Loucy (cell line): ENCODE measurements around the gene PCDHGA1.

ENCODE experiments used
- H2AFZ ChIP-seq: fragments of 200-600 bp; sonication (generic); 2 replicates; pipeline ENCODE4 v1.6.0; 2016; ENCODE audit warnings: antibody characterized with exemption, mild to moderate bottlenecking, low read length, moderate library complexity
- H3F3A ChIP-seq: fragments of 200-600 bp; 2 replicates; pipeline ENCODE4 v1.6.0; 2016; ENCODE audit warnings: antibody characterized with exemption, low read depth, mild to moderate bottlenecking
- H3K27me3 ChIP-seq: fragments of 200-600 bp; sonication (generic); 2 replicates; pipeline ENCODE4 v1.6.1; 2014; ENCODE audit warnings: low read length, mild to moderate bottlenecking; ENCODE audit not compliant: insufficient read depth, poor library complexity, severe bottlenecking
- H3K36me3 ChIP-seq: fragments of 200-600 bp; sonication (generic); 2 replicates; pipeline ENCODE4 v1.6.1; 2016; ENCODE audit warnings: low read length; ENCODE audit not compliant: insufficient read depth
- H3K4me1 ChIP-seq: fragments of 200-600 bp; sonication (generic); 2 replicates; pipeline ENCODE4 v1.5.1; 2014; ENCODE audit warnings: low read length, mild to moderate bottlenecking; ENCODE audit not compliant: insufficient read depth, poor library complexity, severe bottlenecking
- H3K4me2 ChIP-seq: fragments of 200-600 bp; sonication (generic); 2 replicates; pipeline ENCODE4 v1.6.0; 2014; ENCODE audit warnings: antibody characterized with exemption, low read length, low read depth, mild to moderate bottlenecking; ENCODE audit not compliant: poor library complexity, severe bottlenecking
- H3K4me3 ChIP-seq: fragments of 200-600 bp; sonication (generic); 2 replicates; pipeline ENCODE4 v1.5.1; 2014; ENCODE audit warnings: low read length, mild to moderate bottlenecking, mixed read lengths; ENCODE audit not compliant: poor library complexity, severe bottlenecking
- H3K79me2 ChIP-seq: fragments of 200-600 bp; sonication (generic); 2 replicates; pipeline ENCODE4 v1.6.1; 2014; ENCODE audit warnings: low read length; ENCODE audit not compliant: insufficient read depth
- H3K9ac ChIP-seq: fragments of 200-600 bp; sonication (generic); 2 replicates; pipeline ENCODE4 v1.6.0; 2014; ENCODE audit warnings: mild to moderate bottlenecking, low read depth, low read length, moderate library complexity; ENCODE audit not compliant: poor library complexity, severe bottlenecking
- H3K9me2 ChIP-seq: fragments of 200-600 bp; sonication (generic); replicated peaks from 2 replicates; pipeline ENCODE4 v1.6.1; 2016; ENCODE audit warnings: low read depth, low read length, mixed read lengths
- H3K9me3 ChIP-seq: fragments of 200-600 bp; sonication (generic); 2 replicates; pipeline ENCODE4 v1.6.1; 2014; ENCODE audit warnings: mild to moderate bottlenecking, antibody characterized with exemption, low read length, low read depth; ENCODE audit not compliant: insufficient read depth
- H4K20me1 ChIP-seq: fragments of 200-600 bp; sonication (generic); 2 replicates; pipeline ENCODE4 v1.6.0; 2014; ENCODE audit warnings: antibody characterized with exemption, low read length, mild to moderate bottlenecking; ENCODE audit not compliant: insufficient read depth, poor library complexity, severe bottlenecking
- EZH2phosphoT487 ChIP-seq: fragments of 200-600 bp; IDR thresholded peaks from 2 replicates; pipeline ENCODE4 v1.6.1; 2018; ENCODE audit warnings: antibody characterized with exemption, mild to moderate bottlenecking, moderate library complexity, borderline replicate concordance
- TF ChIP-seq, protein P1 (sequence below): fragments of 200-600 bp; sonication (generic); conservative IDR thresholded peaks from 2 replicates; pipeline ENCODE4 v1.5.1; 2014; ENCODE audit warnings: mild to moderate bottlenecking, antibody characterized with exemption, low read length

Gene PCDHGA1

GRCh38 chr5:141475625-141476131 is 145.4 kb downstream of the PCDHGA1 start, which contains the start of gene PCDHGC3:
PCDHGC3 (plus strand) TSS chr5:141475966; CDS start chr5:141476117, 151 bp downstream.
- H3K4me3 ChIP-seq = peak within 1 kb of the TSS; percentile 68
- no peaks in the 10 kb centered on the region for H3K36me3 ChIP-seq
- H3K79me2 ChIP-seq = no peaks in the 10 kb centered on the region

DNA sequence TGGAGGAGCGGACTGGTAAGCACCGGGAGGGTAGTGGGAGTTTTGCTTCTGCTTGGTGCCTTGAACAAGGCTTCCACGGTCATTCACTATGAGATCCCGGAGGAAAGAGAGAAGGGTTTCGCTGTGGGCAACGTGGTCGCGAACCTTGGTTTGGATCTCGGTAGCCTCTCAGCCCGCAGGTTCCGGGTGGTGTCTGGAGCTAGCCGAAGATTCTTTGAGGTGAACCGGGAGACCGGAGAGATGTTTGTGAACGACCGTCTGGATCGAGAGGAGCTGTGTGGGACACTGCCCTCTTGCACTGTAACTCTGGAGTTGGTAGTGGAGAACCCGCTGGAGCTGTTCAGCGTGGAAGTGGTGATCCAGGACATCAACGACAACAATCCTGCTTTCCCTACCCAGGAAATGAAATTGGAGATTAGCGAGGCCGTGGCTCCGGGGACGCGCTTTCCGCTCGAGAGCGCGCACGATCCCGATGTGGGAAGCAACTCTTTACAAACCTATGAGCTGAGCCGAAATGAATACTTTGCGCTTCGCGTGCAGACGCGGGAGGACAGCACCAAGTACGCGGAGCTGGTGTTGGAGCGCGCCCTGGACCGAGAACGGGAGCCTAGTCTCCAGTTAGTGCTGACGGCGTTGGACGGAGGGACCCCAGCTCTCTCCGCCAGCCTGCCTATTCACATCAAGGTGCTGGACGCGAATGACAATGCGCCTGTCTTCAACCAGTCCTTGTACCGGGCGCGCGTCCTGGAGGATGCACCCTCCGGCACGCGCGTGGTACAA is 146.0 kb downstream of the PCDHGA1 start:
- Histone ChIP-seq H3K4me2 (peak overlapping the region; percentile 76), H3K4me3 (peak overlapping the region; percentile 68), H3K79me2 (no peaks in the 10 kb centered on the region), H3K36me3 (no peaks in the 10 kb centered on the region), H3K9ac (peak overlapping the region; percentile 17), H2AFZ (peak overlapping the region; percentile 76), H3K9me3 (no peaks in the 10 kb centered on the region), H3K4me1 (no peaks in the 10 kb centered on the region), H3K27me3 (peaks cover 13% of the 10 kb centered on the region), H3F3A (no peaks in the 10 kb centered on the region), H3K9me2 (no peaks in the 10 kb centered on the region), H4K20me1 (no peaks in the 10 kb centered on the region)
- TF ChIP-seq EZH2phosphoT487 = no peak

More at GRCh38 chr5:141475625-141476131, 145.4 kb downstream of the PCDHGA1 start, which contains the start of gene PCDHGC3:
- Histone ChIP-seq H3K9ac (peak within 1 kb of the TSS; percentile 17), H3K9me3 (no peaks in the 10 kb centered on the region), H3F3A (no peaks in the 10 kb centered on the region), H3K27me3 (peaks cover 13% of the 10 kb centered on the region), H3K9me2 (no peaks in the 10 kb centered on the region), H2AFZ (peak within 1 kb of the TSS; percentile 76), H3K4me1 (no peaks in the 10 kb centered on the region), H4K20me1 (no peaks in the 10 kb centered on the region), H3K4me2 (peak within 1 kb of the TSS; percentile 76)
- TF ChIP-seq EZH2phosphoT487 = no peak
- TF ChIP-seq, protein P1, sequence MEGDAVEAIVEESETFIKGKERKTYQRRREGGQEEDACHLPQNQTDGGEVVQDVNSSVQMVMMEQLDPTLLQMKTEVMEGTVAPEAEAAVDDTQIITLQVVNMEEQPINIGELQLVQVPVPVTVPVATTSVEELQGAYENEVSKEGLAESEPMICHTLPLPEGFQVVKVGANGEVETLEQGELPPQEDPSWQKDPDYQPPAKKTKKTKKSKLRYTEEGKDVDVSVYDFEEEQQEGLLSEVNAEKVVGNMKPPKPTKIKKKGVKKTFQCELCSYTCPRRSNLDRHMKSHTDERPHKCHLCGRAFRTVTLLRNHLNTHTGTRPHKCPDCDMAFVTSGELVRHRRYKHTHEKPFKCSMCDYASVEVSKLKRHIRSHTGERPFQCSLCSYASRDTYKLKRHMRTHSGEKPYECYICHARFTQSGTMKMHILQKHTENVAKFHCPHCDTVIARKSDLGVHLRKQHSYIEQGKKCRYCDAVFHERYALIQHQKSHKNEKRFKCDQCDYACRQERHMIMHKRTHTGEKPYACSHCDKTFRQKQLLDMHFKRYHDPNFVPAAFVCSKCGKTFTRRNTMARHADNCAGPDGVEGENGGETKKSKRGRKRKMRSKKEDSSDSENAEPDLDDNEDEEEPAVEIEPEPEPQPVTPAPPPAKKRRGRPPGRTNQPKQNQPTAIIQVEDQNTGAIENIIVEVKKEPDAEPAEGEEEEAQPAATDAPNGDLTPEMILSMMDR = peak; percentile 40; the same call in 1 of the 2 replicates

- Histone ChIP-seq H3K9me2 (no peaks in the 10 kb centered on the region), H3K4me2 (peak overlapping the region; percentile 76), H2AFZ (no peak overlapping the region), H3K9me3 (no peaks in the 10 kb centered on the region), H4K20me1 (no peaks in the 10 kb centered on the region), H3K79me2 (no peaks in the 10 kb centered on the region), H3K4me3 (no peak overlapping the region), H3K9ac (no peak overlapping the region), H3K36me3 (no peaks in the 10 kb centered on the region), H3F3A (no peaks in the 10 kb centered on the region), H3K27me3 (peaks cover 13% of the 10 kb centered on the region), H3K4me1 (no peaks in the 10 kb centered on the region)
- TF ChIP-seq, protein P1 = no peak
- no peak for TF ChIP-seq EZH2phosphoT487
These were observed 146.8 kb downstream of the PCDHGA1 start for GRCh38 chr5:141477044-141477575.
